ENCODE results near the gene OLIG2.

Gene OLIG2

GRCh38 chr21:33023574-33024200 lies 2.0 kb upstream of the OLIG2 start:
- no peak overlapping the region for H3K4me3 ChIP-seq (ENCODE audit: low read depth, low read length)
- DNase-seq (ENCODE audit: low read depth) = no peak
- TF ChIP-seq CTCF (IDR thresholded peaks at IDR 0.05; ENCODE audit: insufficient read depth, low read depth, low read length, missing control alignments) = no peak

GRCh38 chr21:33024201-33025103 lies 1.3 kb upstream of the OLIG2 start:
- no peak for DNase-seq (ENCODE audit: low read depth)
- H3K4me3 ChIP-seq (ENCODE audit: low read depth, low read length) = no peak overlapping the region
- no peak for TF ChIP-seq CTCF (IDR thresholded peaks at IDR 0.05; ENCODE audit: insufficient read depth, low read depth, low read length, missing control alignments)

GRCh38 chr21:33025106-33025488 lies 638 bp upstream of the OLIG2 start:
- TF ChIP-seq CTCF (IDR thresholded peaks at IDR 0.05; ENCODE audit: insufficient read depth, low read depth, low read length, missing control alignments) = no peak
- DNase-seq (ENCODE audit: low read depth) = no peak
- no peak overlapping the region for H3K4me3 ChIP-seq (ENCODE audit: low read depth, low read length)

GRCh38 chr21:33026443-33026858 lies 716 bp downstream of the OLIG2 start:
- DNase-seq (ENCODE audit: low read depth) = no peak
- TF ChIP-seq CTCF (IDR thresholded peaks at IDR 0.05; ENCODE audit: insufficient read depth, low read depth, low read length, missing control alignments) = no peak
- H3K4me3 ChIP-seq (ENCODE audit: low read depth, low read length) = no peak overlapping the region

GRCh38 chr21:33026878-33027400 lies 1.2 kb downstream of the OLIG2 start:
- DNase-seq (ENCODE audit: low read depth) = no peak
- H3K4me3 ChIP-seq (ENCODE audit: low read depth, low read length) = no peak overlapping the region
- no peak for TF ChIP-seq CTCF (IDR thresholded peaks at IDR 0.05; ENCODE audit: insufficient read depth, low read depth, low read length, missing control alignments)

GRCh38 chr21:33027401-33028286 lies 1.9 kb downstream of the OLIG2 start:
- no peak overlapping the region for H3K4me3 ChIP-seq (ENCODE audit: low read depth, low read length)
- no peak for TF ChIP-seq CTCF (IDR thresholded peaks at IDR 0.05; ENCODE audit: insufficient read depth, low read depth, low read length, missing control alignments)
- no peak for DNase-seq (ENCODE audit: low read depth)

Data from GM12865 (cell line).